CD4-positive, CD25-positive, alpha-beta regulatory T cell (primary cell): ENCODE results near the gene KRT6C. TPM values are rescaled to one million over a fixed set of nuclear protein-coding genes. Genes with fewer than 3 reads are reported as not detected.

Experiments used
- ATAC-seq, 2 donors: fragments of 150-1000 bp; cut with Tn5 transposase; one replicate each; pipeline ENCODE4 v1.10.0; 2021; ENCODE audit warnings: low read depth in 2 of 2, moderate number of reproducible peaks in 2 of 2, moderate library complexity in 1 of 2
- DNase-seq, 3 donors: peaks; one replicate each; pipeline versions ENCODE4 v3.0.0 to v3.0.0-alpha.2; 2012 to 2022; ENCODE audit warnings: mixed read lengths in 1 of 3
- H3K27ac ChIP-seq: one replicate; pipeline ENCODE4 v1.7.0; 2013; ENCODE audit warnings: mild to moderate bottlenecking, low read length; ENCODE audit not compliant: insufficient read depth, poor library complexity, severe bottlenecking
- H3K27me3 ChIP-seq: one replicate; pipeline ENCODE4 v1.7.0; 2013; ENCODE audit warnings: low read length; ENCODE audit not compliant: control insufficient read depth, insufficient read depth
- H3K36me3 ChIP-seq: one replicate; pipeline ENCODE4 v1.7.0; 2013; ENCODE audit warnings: mild to moderate bottlenecking, low read length, moderate library complexity; ENCODE audit not compliant: control insufficient read depth, insufficient read depth
- H3K4me1 ChIP-seq: 2 replicates; pipeline ENCODE4 v1.7.0; 2013; ENCODE audit warnings: mild to moderate bottlenecking, low read length; ENCODE audit not compliant: insufficient read depth, control insufficient read depth, poor library complexity, severe bottlenecking
- H3K4me3 ChIP-seq: one replicate; pipeline ENCODE4 v1.7.0; 2013; ENCODE audit warnings: low read depth, mild to moderate bottlenecking, low read length, moderate library complexity
- H3K9me3 ChIP-seq, 2 experiments: 1 replicate in 1 of 2; 2 replicates in 1 of 2; pipeline ENCODE4 v1.7.0; 2013; ENCODE audit warnings: low read length in 2 of 2, mild to moderate bottlenecking in 1 of 2, moderate library complexity in 1 of 2; ENCODE audit not compliant: control insufficient read depth in 2 of 2
- H3K27ac Mint-ChIP-seq, 3 donors: one replicate each; pipeline ENCODE4 v1.8.0; 2020 to 2022; ENCODE audit warnings: mild to moderate bottlenecking in 3 of 3, mixed read lengths in 3 of 3, moderate library complexity in 2 of 3
- H3K27me3 Mint-ChIP-seq: one replicate; pipeline ENCODE4 v1.8.0; 2022; ENCODE audit warnings: mild to moderate bottlenecking, mixed read lengths
- H3K36me3 Mint-ChIP-seq: one replicate; pipeline ENCODE4 v1.8.0; 2020; ENCODE audit warnings: mixed read lengths
- H3K4me1 Mint-ChIP-seq, 4 donors: one replicate each; pipeline ENCODE4 v1.8.0; 2020 to 2022; ENCODE audit warnings: mixed read lengths in 4 of 4, mild to moderate bottlenecking in 1 of 4
- H3K4me3 Mint-ChIP-seq, 4 donors: one replicate each; pipeline ENCODE4 v1.8.0; 2020 to 2022; ENCODE audit warnings: mild to moderate bottlenecking in 4 of 4, mixed read lengths in 4 of 4, moderate library complexity in 3 of 4
- H3K9me3 Mint-ChIP-seq, 7 donors: one replicate each; pipeline ENCODE4 v1.8.0; 2020 to 2022; ENCODE audit warnings: mixed read lengths in 7 of 7, mild to moderate bottlenecking in 3 of 7, moderate library complexity in 2 of 7
- polyA plus RNA-seq, 4 donors: library from polyadenylated mRNA; unstranded; fragments of 300-500 nt; fragmentation: Illumina TruSeq; gene quantifications; one replicate each; pipeline ENCODE4 v1.2.3, GENCODE V29; 2021
- total RNA-seq: library from RNA; stranded (reverse); gene quantifications from one replicate; pipeline ENCODE4 v1.2.3, GENCODE V29; 2022

The KRT6C gene
- total and polyA plus RNA-seq, 5 donors from 2014 or later = not detected

GRCh38 chr12:52517888-52518287, 44.3 kb upstream of the KRT6C start:
- no peak for DNase-seq
- no peak overlapping the region for H3K27ac ChIP-seq
- no peaks in the 10 kb centered on the region for H3K27me3 ChIP-seq
- H3K9me3 ChIP-seq = no peaks in the 10 kb centered on the region
- H3K4me3 Mint-ChIP-seq = no peak overlapping the region
- H3K4me1 Mint-ChIP-seq = no peaks in the 10 kb centered on the region
- no peak for ATAC-seq
- no peaks in the 10 kb centered on the region for H3K9me3 Mint-ChIP-seq
- no peak overlapping the region for H3K27ac Mint-ChIP-seq
- H3K36me3 ChIP-seq = no peaks in the 10 kb centered on the region
- no peak overlapping the region for H3K4me3 ChIP-seq
- no peaks in the 10 kb centered on the region for H3K27me3 Mint-ChIP-seq
- no peaks in the 10 kb centered on the region for H3K36me3 Mint-ChIP-seq
- no peaks in the 10 kb centered on the region for H3K4me1 ChIP-seq

GRCh38 chr12:52517005-52517835, 43.6 kb upstream of the KRT6C start:
- Histone ChIP-seq H3K9me3 (no peaks in the 10 kb centered on the region), H3K27me3 (no peaks in the 10 kb centered on the region), H3K4me3 (no peak overlapping the region), H3K36me3 (no peaks in the 10 kb centered on the region), H3K27ac (no peak overlapping the region), H3K4me1 (no peaks in the 10 kb centered on the region)
- no peaks in the 10 kb centered on the region for H3K9me3 Mint-ChIP-seq
- H3K27me3 Mint-ChIP-seq = no peaks in the 10 kb centered on the region
- no peak overlapping the region for H3K4me3 Mint-ChIP-seq
- ATAC-seq (no peak), DNase-seq (no peak)
- H3K4me1 Mint-ChIP-seq = no peaks in the 10 kb centered on the region
- no peaks in the 10 kb centered on the region for H3K36me3 Mint-ChIP-seq
- no peak overlapping the region for H3K27ac Mint-ChIP-seq

- Histone ChIP-seq H3K4me3 (no peak overlapping the region), H3K27me3 (no peaks in the 10 kb centered on the region), H3K36me3 (no peaks in the 10 kb centered on the region), H3K9me3 (peaks cover 2 to 7% of the 10 kb centered on the region in 2 experiments), H3K27ac (no peak overlapping the region), H3K4me1 (no peaks in the 10 kb centered on the region)
- H3K27me3 Mint-ChIP-seq = no peaks in the 10 kb centered on the region
- no peak overlapping the region for H3K4me3 Mint-ChIP-seq
- no peaks in the 10 kb centered on the region for H3K36me3 Mint-ChIP-seq
- DNase-seq (no peak), ATAC-seq (no peak)
- no peaks in the 10 kb centered on the region for H3K4me1 Mint-ChIP-seq
- H3K9me3 Mint-ChIP-seq = peaks cover 0 to 5% (median 2%) of the 10 kb centered on the region in 7 donors
- no peak overlapping the region for H3K27ac Mint-ChIP-seq
Measured at GRCh38 chr12:52515927-52516831, 42.6 kb upstream of the KRT6C start.

- no peaks in the 10 kb centered on the region for H3K27me3 ChIP-seq
- DNase-seq (no peak), ATAC-seq (no peak)
- H3K4me3 ChIP-seq = no peak overlapping the region
- peaks cover 3% of the 10 kb centered on the region for H3K27me3 Mint-ChIP-seq
- H3K27ac Mint-ChIP-seq = no peak overlapping the region
- H3K4me1 Mint-ChIP-seq = no peaks in the 10 kb centered on the region
- peaks cover 0 to 8% (median 2%) of the 10 kb centered on the region in 7 donors for H3K9me3 Mint-ChIP-seq
- H3K27ac ChIP-seq = no peak overlapping the region
- H3K9me3 ChIP-seq = peaks cover 9 to 16% of the 10 kb centered on the region in 2 experiments
- no peaks in the 10 kb centered on the region for H3K36me3 ChIP-seq
- H3K36me3 Mint-ChIP-seq = no peaks in the 10 kb centered on the region
- no peak overlapping the region for H3K4me3 Mint-ChIP-seq
- H3K4me1 ChIP-seq = no peaks in the 10 kb centered on the region
Measured at GRCh38 chr12:52515319-52515646, 41.7 kb upstream of the KRT6C start.

- peaks cover 0 to 9% (median 2%) of the 10 kb centered on the region in 7 donors for H3K9me3 Mint-ChIP-seq
- H3K4me1 ChIP-seq = no peaks in the 10 kb centered on the region
- H3K36me3 Mint-ChIP-seq = no peaks in the 10 kb centered on the region
- ATAC-seq (no peak), DNase-seq (no peak)
- no peak overlapping the region for H3K4me3 Mint-ChIP-seq
- no peak overlapping the region for H3K27ac ChIP-seq
- H3K9me3 ChIP-seq = peaks cover 9 to 16% of the 10 kb centered on the region in 2 experiments
- H3K36me3 ChIP-seq = no peaks in the 10 kb centered on the region
- H3K27me3 Mint-ChIP-seq = peaks cover 4% of the 10 kb centered on the region
- no peak overlapping the region for H3K4me3 ChIP-seq
- H3K4me1 Mint-ChIP-seq = no peaks in the 10 kb centered on the region
- no peaks in the 10 kb centered on the region for H3K27me3 ChIP-seq
- no peak overlapping the region for H3K27ac Mint-ChIP-seq
Measured at GRCh38 chr12:52514471-52515318, 41.1 kb upstream of the KRT6C start.

GRCh38 chr12:52513736-52514135, 40.1 kb upstream of the KRT6C start:
- no peaks in the 10 kb centered on the region for H3K27me3 ChIP-seq
- H3K27me3 Mint-ChIP-seq = peaks cover 12% of the 10 kb centered on the region
- H3K4me1 ChIP-seq = no peaks in the 10 kb centered on the region
- ATAC-seq (no peak), DNase-seq (no peak)
- H3K4me1 Mint-ChIP-seq = no peaks in the 10 kb centered on the region
- peaks cover 9 to 16% of the 10 kb centered on the region in 2 experiments for H3K9me3 ChIP-seq
- no peaks in the 10 kb centered on the region for H3K36me3 ChIP-seq
- no peak overlapping the region for H3K27ac ChIP-seq
- H3K9me3 Mint-ChIP-seq = peaks cover 0 to 9% (median 2%) of the 10 kb centered on the region in 7 donors
- no peaks in the 10 kb centered on the region for H3K36me3 Mint-ChIP-seq
- no peak overlapping the region for H3K27ac Mint-ChIP-seq
- H3K4me3 ChIP-seq = no peak overlapping the region
- no peak overlapping the region for H3K4me3 Mint-ChIP-seq

- no peaks in the 10 kb centered on the region for H3K4me1 Mint-ChIP-seq
- no peak overlapping the region for H3K4me3 ChIP-seq
- no peak overlapping the region for H3K4me3 Mint-ChIP-seq
- H3K9me3 ChIP-seq = peaks cover 9 to 16% of the 10 kb centered on the region in 2 experiments
- no peaks in the 10 kb centered on the region for H3K4me1 ChIP-seq
- peaks cover 41% of the 10 kb centered on the region for H3K27me3 Mint-ChIP-seq
- H3K27ac Mint-ChIP-seq = no peak overlapping the region
- H3K9me3 Mint-ChIP-seq = peaks cover 0 to 9% (median 4%) of the 10 kb centered on the region in 7 donors
- ATAC-seq (no peak), DNase-seq (no peak)
- no peaks in the 10 kb centered on the region for H3K36me3 ChIP-seq
- H3K27me3 ChIP-seq = peaks cover 4% of the 10 kb centered on the region
- no peaks in the 10 kb centered on the region for H3K36me3 Mint-ChIP-seq
- H3K27ac ChIP-seq = no peak overlapping the region
Measured at GRCh38 chr12:52508211-52508610, 34.6 kb upstream of the KRT6C start.
